Measurements from ENCODE around the gene TYSND1. TPM values are rescaled to one million over a fixed set of nuclear protein-coding genes. Genes with fewer than 3 reads are reported as not detected.

TYSND1 gene
- total and polyA plus RNA-seq, 2 of the 13 experiments (the other 11 are each of a cell fraction or from before 2014, with no cell fraction given): 3.3 to 8.9 TPM

GRCh38 chr10:70155255-70155838 lies 8.8 kb upstream of the TYSND1 start (continued):
- TF ChIP-seq IKZF5 (CRISPR knock-in tag; IDR thresholded peaks at IDR 0.05) (no peak), SALL1 (CRISPR knock-in tag; IDR thresholded peaks at IDR 0.05) (no peak), MIXL1 (CRISPR knock-in tag; IDR thresholded peaks at IDR 0.05) (0 out of 2 replicates have a peak, but pooled peaks have one; percentile 32), TRIM24 (CRISPR knock-in tag; IDR thresholded peaks at IDR 0.05) (no peak), ZNF431 (CRISPR knock-in tag; IDR thresholded peaks at IDR 0.05; ENCODE audit: borderline replicate concordance, low read depth) (no peak), MBD4 (IDR thresholded peaks at IDR 0.05; ENCODE audit: borderline replicate concordance, low read length) (no peak), SOX5 (CRISPR knock-in tag; IDR thresholded peaks at IDR 0.05; ENCODE audit: borderline replicate concordance) (peak; percentile 67; the same call in 1 of the 2 replicates), ZNF333 (CRISPR knock-in tag; IDR thresholded peaks at IDR 0.05; ENCODE audit: borderline replicate concordance) (no peak), DMAP1 (CRISPR knock-in tag; IDR thresholded peaks at IDR 0.05) (no peak), SAP130 (CRISPR knock-in tag; IDR thresholded peaks at IDR 0.05; ENCODE audit: low read depth) (no peak; the same call in 1 of the 2 replicates), BCL6 (CRISPR knock-in tag; IDR thresholded peaks at IDR 0.05) (peak; percentile 75; the same call in 1 of the 2 replicates), ZNF17 (CRISPR knock-in tag; IDR thresholded peaks at IDR 0.05) (no peak), JUNB (CRISPR knock-in tag; IDR thresholded peaks at IDR 0.05; ENCODE audit: borderline replicate concordance) (no peak), MIER2 (CRISPR knock-in tag; IDR thresholded peaks at IDR 0.05) (no peak), HNF4A (CRISPR knock-in tag; IDR thresholded peaks at IDR 0.05) (peak; percentile 27; the same call in 1 of the 2 replicates), FOXK1 (CRISPR knock-in tag; IDR thresholded peaks at IDR 0.05; ENCODE audit: borderline replicate concordance, low read depth) (no peak), ZNF652 (CRISPR knock-in tag; IDR thresholded peaks at IDR 0.05; ENCODE audit: borderline replicate concordance, low read depth) (peak; percentile 76), ZFX (CRISPR knock-in tag; IDR thresholded peaks at IDR 0.05; ENCODE audit: low read depth) (no peak), NFE2L2 (IDR thresholded peaks at IDR 0.05; ENCODE audit: low read length) (no peak), PPARG (CRISPR knock-in tag; conservative IDR thresholded peaks at IDR 0.05) (no peak), ONECUT2 (CRISPR knock-in tag; IDR thresholded peaks at IDR 0.05) (peak; percentile 44; the same call in 1 of the 2 replicates), ZNF326 (CRISPR knock-in tag; IDR thresholded peaks at IDR 0.05; ENCODE audit: borderline replicate concordance) (no peak), ZSCAN20 (CRISPR knock-in tag; IDR thresholded peaks at IDR 0.05; ENCODE audit: borderline replicate concordance) (no peak)
- TF ChIP-seq, protein P1, sequence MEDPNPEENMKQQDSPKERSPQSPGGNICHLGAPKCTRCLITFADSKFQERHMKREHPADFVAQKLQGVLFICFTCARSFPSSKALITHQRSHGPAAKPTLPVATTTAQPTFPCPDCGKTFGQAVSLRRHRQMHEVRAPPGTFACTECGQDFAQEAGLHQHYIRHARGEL (CRISPR knock-in tag; IDR thresholded peaks at IDR 0.05): no peak
- TF ChIP-seq, protein P2, sequence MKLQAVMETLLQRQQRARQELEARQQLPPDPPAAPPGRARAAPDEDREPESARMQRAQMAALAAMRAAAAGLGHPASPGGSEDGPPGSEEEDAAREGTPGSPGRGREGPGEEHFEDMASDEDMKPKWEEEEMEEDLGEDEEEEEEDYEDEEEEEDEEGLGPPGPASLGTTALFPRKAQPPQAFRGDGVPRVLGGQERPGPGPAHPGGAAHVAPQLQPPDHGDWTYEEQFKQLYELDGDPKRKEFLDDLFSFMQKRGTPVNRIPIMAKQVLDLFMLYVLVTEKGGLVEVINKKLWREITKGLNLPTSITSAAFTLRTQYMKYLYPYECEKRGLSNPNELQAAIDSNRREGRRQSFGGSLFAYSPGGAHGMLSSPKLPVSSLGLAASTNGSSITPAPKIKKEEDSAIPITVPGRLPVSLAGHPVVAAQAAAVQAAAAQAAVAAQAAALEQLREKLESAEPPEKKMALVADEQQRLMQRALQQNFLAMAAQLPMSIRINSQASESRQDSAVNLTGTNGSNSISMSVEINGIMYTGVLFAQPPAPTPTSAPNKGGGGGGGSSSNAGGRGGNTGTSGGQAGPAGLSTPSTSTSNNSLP (IDR thresholded peaks at IDR 0.05; ENCODE audit: low read depth, low read length): no peak
- TF ChIP-seq, protein P3, sequence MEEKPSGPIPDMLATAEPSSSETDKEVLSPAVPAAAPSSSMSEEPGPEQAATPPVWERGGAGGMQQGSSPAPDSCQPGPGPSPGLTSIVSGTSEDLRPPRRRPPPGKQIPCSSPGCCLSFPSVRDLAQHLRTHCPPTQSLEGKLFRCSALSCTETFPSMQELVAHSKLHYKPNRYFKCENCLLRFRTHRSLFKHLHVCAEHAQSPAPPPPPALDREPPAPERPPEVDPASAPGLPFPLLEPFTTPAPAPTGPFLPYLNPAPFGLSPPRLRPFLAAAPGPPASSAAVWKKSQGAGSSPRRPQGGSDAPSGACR (CRISPR knock-in tag; IDR thresholded peaks at IDR 0.05): no peak
- TF ChIP-seq, protein P4, sequence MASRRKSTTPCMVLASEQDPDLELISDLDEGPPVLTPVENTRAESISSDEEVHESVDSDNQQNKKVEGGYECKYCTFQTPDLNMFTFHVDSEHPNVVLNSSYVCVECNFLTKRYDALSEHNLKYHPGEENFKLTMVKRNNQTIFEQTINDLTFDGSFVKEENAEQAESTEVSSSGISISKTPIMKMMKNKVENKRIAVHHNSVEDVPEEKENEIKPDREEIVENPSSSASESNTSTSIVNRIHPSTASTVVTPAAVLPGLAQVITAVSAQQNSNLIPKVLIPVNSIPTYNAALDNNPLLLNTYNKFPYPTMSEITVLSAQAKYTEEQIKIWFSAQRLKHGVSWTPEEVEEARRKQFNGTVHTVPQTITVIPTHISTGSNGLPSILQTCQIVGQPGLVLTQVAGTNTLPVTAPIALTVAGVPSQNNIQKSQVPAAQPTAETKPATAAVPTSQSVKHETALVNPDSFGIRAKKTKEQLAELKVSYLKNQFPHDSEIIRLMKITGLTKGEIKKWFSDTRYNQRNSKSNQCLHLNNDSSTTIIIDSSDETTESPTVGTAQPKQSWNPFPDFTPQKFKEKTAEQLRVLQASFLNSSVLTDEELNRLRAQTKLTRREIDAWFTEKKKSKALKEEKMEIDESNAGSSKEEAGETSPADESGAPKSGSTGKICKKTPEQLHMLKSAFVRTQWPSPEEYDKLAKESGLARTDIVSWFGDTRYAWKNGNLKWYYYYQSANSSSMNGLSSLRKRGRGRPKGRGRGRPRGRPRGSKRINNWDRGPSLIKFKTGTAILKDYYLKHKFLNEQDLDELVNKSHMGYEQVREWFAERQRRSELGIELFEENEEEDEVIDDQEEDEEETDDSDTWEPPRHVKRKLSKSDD (CRISPR knock-in tag; IDR thresholded peaks at IDR 0.05; ENCODE audit: low read depth): no peak

All from HepG2 (cell line).